ENCODE measurements around the gene NKAP. TPM values are rescaled to one million over a fixed set of nuclear protein-coding genes. Genes with fewer than 3 reads are reported as not detected.
"Not testable (repeated sequence)": the region's sequence is repeated elsewhere in the genome, so short reads cannot be mapped to it uniquely, and the experiment has no call there.

Gene NKAP
- total and polyA plus RNA-seq, 2 experiments from 2014 or later: 4.8 to 10.4 TPM

- not testable (repeated sequence) for H3K4me2 ChIP-seq; ATAC-seq; H3K9me3 Mint-ChIP-seq; H4K20me1 ChIP-seq (replicated peaks; ENCODE audit: insufficient read depth); H3K27me3 Mint-ChIP-seq (ENCODE audit: insufficient read depth, low read depth, poor library complexity); H3K27ac ChIP-seq (ENCODE audit: low read depth); H3K27ac Mint-ChIP-seq; H3F3A ChIP-seq (replicated peaks; ENCODE audit: low read depth); H3K27me3 ChIP-seq (ENCODE audit: insufficient read depth); H3K4me3 ChIP-seq; H3K4me1 ChIP-seq (ENCODE audit: insufficient read depth); DNase-seq (ENCODE audit: low spot score); H3K9me2 ChIP-seq (ENCODE audit: insufficient read depth); H2AFZ ChIP-seq; H3K36me3 Mint-ChIP-seq (ENCODE audit: low read depth); H3K79me2 ChIP-seq (replicated peaks; ENCODE audit: insufficient read depth); H3K4me1 Mint-ChIP-seq; H3K36me3 ChIP-seq (ENCODE audit: insufficient read depth); H3K4me3 Mint-ChIP-seq
Measured at GRCh38 chrX:119966837-119967236, 23.3 kb upstream of the NKAP start.

DNA sequence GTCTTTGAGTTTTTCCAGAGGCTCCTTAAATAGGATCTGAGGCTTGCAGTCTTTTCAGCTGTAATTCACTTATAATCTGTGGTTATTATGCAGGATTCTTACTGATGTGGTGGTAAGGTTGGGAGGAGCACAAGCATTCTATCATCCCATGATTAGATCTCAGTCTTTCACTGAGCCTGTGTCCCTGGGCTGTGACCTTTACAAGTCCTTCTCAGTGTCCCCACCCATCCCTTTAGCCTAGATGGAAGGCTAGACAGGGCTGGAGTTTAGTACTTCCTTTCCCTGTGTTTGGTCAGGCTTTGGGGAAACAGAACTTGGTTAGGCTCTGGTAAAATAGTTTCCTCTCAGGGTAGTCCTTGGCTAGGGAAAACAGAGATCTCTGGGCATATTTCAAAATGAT is 17.1 kb upstream of the NKAP start:
- Mint-ChIP-seq H3K9me3 (peaks cover 26% of the 10 kb centered on the region), H3K4me1 (no peaks in the 10 kb centered on the region), H3K27me3 (ENCODE audit: insufficient read depth, low read depth, poor library complexity) (peaks cover 3% of the 10 kb centered on the region), H3K27ac (no peak overlapping the region), H3K36me3 (ENCODE audit: low read depth) (no peaks in the 10 kb centered on the region), H3K4me3 (no peak overlapping the region)
- Histone ChIP-seq H3K27ac (ENCODE audit: low read depth) (no peak overlapping the region), H3K4me2 (no peak overlapping the region), H3K4me3 (no peak overlapping the region), H3F3A (replicated peaks; ENCODE audit: low read depth) (no peaks in the 10 kb centered on the region), H3K79me2 (replicated peaks; ENCODE audit: insufficient read depth) (no peaks in the 10 kb centered on the region), H3K27me3 (ENCODE audit: insufficient read depth) (no peaks in the 10 kb centered on the region), H3K36me3 (ENCODE audit: insufficient read depth) (no peaks in the 10 kb centered on the region), H4K20me1 (replicated peaks; ENCODE audit: insufficient read depth) (no peaks in the 10 kb centered on the region), H3K9me2 (ENCODE audit: insufficient read depth) (no peaks in the 10 kb centered on the region), H2AFZ (no peak overlapping the region), H3K4me1 (ENCODE audit: insufficient read depth) (no peaks in the 10 kb centered on the region)
- ATAC-seq: no peak
- DNase-seq (ENCODE audit: low spot score): no peak
- TF ChIP-seq ZNF462 (CRISPR knock-in tag; IDR thresholded peaks at IDR 0.05) (no peak), NANOG (IDR thresholded peaks at IDR 0.05; ENCODE audit: borderline replicate concordance) (no peak), ETS1 (IDR thresholded peaks at IDR 0.05) (no peak), EZH2phosphoT487 (IDR thresholded peaks at IDR 0.05; ENCODE audit: unreplicated experiment) (no peak), POLR2AphosphoS5 (IDR thresholded peaks at IDR 0.05; ENCODE audit: low read depth) (no peak), ZNF114 (CRISPR knock-in tag; IDR thresholded peaks at IDR 0.05) (no peak), STAT1 (IDR thresholded peaks at IDR 0.05; ENCODE audit: unreplicated experiment) (no peak), CREB1 (CRISPR knock-in tag; IDR thresholded peaks at IDR 0.05; ENCODE audit: low read depth) (no peak), EZH2 (IDR thresholded peaks at IDR 0.05; ENCODE audit: low read depth, unreplicated experiment) (no peak)
- TF ChIP-seq, protein P1, sequence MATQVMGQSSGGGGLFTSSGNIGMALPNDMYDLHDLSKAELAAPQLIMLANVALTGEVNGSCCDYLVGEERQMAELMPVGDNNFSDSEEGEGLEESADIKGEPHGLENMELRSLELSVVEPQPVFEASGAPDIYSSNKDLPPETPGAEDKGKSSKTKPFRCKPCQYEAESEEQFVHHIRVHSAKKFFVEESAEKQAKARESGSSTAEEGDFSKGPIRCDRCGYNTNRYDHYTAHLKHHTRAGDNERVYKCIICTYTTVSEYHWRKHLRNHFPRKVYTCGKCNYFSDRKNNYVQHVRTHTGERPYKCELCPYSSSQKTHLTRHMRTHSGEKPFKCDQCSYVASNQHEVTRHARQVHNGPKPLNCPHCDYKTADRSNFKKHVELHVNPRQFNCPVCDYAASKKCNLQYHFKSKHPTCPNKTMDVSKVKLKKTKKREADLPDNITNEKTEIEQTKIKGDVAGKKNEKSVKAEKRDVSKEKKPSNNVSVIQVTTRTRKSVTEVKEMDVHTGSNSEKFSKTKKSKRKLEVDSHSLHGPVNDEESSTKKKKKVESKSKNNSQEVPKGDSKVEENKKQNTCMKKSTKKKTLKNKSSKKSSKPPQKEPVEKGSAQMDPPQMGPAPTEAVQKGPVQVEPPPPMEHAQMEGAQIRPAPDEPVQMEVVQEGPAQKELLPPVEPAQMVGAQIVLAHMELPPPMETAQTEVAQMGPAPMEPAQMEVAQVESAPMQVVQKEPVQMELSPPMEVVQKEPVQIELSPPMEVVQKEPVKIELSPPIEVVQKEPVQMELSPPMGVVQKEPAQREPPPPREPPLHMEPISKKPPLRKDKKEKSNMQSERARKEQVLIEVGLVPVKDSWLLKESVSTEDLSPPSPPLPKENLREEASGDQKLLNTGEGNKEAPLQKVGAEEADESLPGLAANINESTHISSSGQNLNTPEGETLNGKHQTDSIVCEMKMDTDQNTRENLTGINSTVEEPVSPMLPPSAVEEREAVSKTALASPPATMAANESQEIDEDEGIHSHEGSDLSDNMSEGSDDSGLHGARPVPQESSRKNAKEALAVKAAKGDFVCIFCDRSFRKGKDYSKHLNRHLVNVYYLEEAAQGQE (IDR thresholded peaks at IDR 0.05; ENCODE audit: unreplicated experiment): no peak

All from GM23338 (cell line).